T-helper 2 cell treated with Interferon-gamma antibody and Interleukin-4, amounts not matched to agents 5 μg/mL and 100 μg/mL, for 36 hours (primary cell): ENCODE data around the gene TDRD12.
A peak's percentile ranks its signal among the peaks of the same experiment; 100 is the strongest.

Experiments
- DNase-seq: peaks from one replicate; pipeline ENCODE4 v3.0.0; 2021; ENCODE audit warnings: low spot score
- H3K27ac Mint-ChIP-seq: one replicate; pipeline ENCODE4 v1.8.0; 2021; ENCODE audit warnings: mild to moderate bottlenecking, mixed read lengths
- H3K27me3 Mint-ChIP-seq: one replicate; pipeline ENCODE4 v1.8.0; 2021; ENCODE audit warnings: low read depth, mixed read lengths
- H3K36me3 Mint-ChIP-seq: one replicate; pipeline ENCODE4 v1.8.0; 2021; ENCODE audit warnings: low read depth, mixed read lengths
- H3K4me1 Mint-ChIP-seq: one replicate; pipeline ENCODE4 v1.8.0; 2021; ENCODE audit warnings: low read depth, mixed read lengths
- H3K4me3 Mint-ChIP-seq: one replicate; pipeline ENCODE4 v1.8.0; 2022; ENCODE audit warnings: mild to moderate bottlenecking, moderate library complexity, mixed read lengths
- H3K9me3 Mint-ChIP-seq: one replicate; pipeline ENCODE4 v1.8.0; 2021; ENCODE audit warnings: mixed read lengths

TDRD12 gene

GRCh38 chr19:32719611-32720059 is at the start of gene TDRD12:
TSS of gene TDRD12 (plus strand) at chr19:32719767. CDS start at chr19:32720073, 306 bp downstream.
- Mint-ChIP-seq H3K36me3 (peaks cover 8% of the 10 kb centered on the region), H3K4me1 (no peaks in the 10 kb centered on the region), H3K4me3 (no peak within 1 kb of the TSS), H3K9me3 (no peaks in the 10 kb centered on the region), H3K27me3 (no peaks in the 10 kb centered on the region), H3K27ac (no peak within 1 kb of the TSS)
- no peak for DNase-seq

- Mint-ChIP-seq H3K36me3 (peaks cover 13% of the 10 kb centered on the region), H3K9me3 (no peaks in the 10 kb centered on the region), H3K4me3 (no peak overlapping the region), H3K4me1 (peaks cover 28% of the 10 kb centered on the region), H3K27me3 (peaks cover 4% of the 10 kb centered on the region), H3K27ac (no peak overlapping the region)
- no peak for DNase-seq
Observed at GRCh38 chr19:32671883-32672593, 47.5 kb upstream of the TDRD12 start.

- H3K36me3 Mint-ChIP-seq = peaks cover 13% of the 10 kb centered on the region
- H3K9me3 Mint-ChIP-seq = no peaks in the 10 kb centered on the region
- no peak for DNase-seq
- peaks cover 12% of the 10 kb centered on the region for H3K27me3 Mint-ChIP-seq
- peaks cover 33% of the 10 kb centered on the region for H3K4me1 Mint-ChIP-seq
- peak overlapping the region; percentile 48 for H3K4me3 Mint-ChIP-seq
- H3K27ac Mint-ChIP-seq = no peak overlapping the region
Observed at GRCh38 chr19:32672841-32673240, 46.7 kb upstream of the TDRD12 start.

GRCh38 chr19:32673573-32673972 is 46.0 kb upstream of the TDRD12 start:
- Mint-ChIP-seq H3K27ac (no peak overlapping the region), H3K9me3 (no peaks in the 10 kb centered on the region), H3K36me3 (peaks cover 13% of the 10 kb centered on the region), H3K27me3 (peaks cover 17% of the 10 kb centered on the region), H3K4me1 (peaks cover 33% of the 10 kb centered on the region), H3K4me3 (peak overlapping the region; percentile 97)
- DNase-seq = no peak

GRCh38 chr19:32674153-32674930 is 45.2 kb upstream of the TDRD12 start:
- Mint-ChIP-seq H3K4me3 (peak overlapping the region; percentile 97), H3K4me1 (peaks cover 31% of the 10 kb centered on the region), H3K27me3 (peaks cover 17% of the 10 kb centered on the region), H3K36me3 (peaks cover 13% of the 10 kb centered on the region), H3K9me3 (no peaks in the 10 kb centered on the region), H3K27ac (peak overlapping the region; percentile 92)
- no peak for DNase-seq

- peaks cover 9% of the 10 kb centered on the region for H3K36me3 Mint-ChIP-seq
- peak within 1 kb of the TSS; percentile 92 for H3K27ac Mint-ChIP-seq
- peaks cover 20% of the 10 kb centered on the region for H3K27me3 Mint-ChIP-seq
- no peaks in the 10 kb centered on the region for H3K9me3 Mint-ChIP-seq
- peak within 1 kb of the TSS; percentile 97 for H3K4me3 Mint-ChIP-seq
- peak; percentile 98 for DNase-seq
- peaks cover 26% of the 10 kb centered on the region for H3K4me1 Mint-ChIP-seq
Observed at GRCh38 chr19:32674931-32675719, 44.4 kb upstream of the TDRD12 start, which contains the start of gene ANKRD27. TSS of gene ANKRD27 (minus strand) at chr19:32675180. CDS start at chr19:32659015, 16,165 bp downstream.

- H3K4me3 Mint-ChIP-seq = peak within 1 kb of the TSS; percentile 83
- DNase-seq = peak; percentile 58
- peaks cover 7% of the 10 kb centered on the region for H3K36me3 Mint-ChIP-seq
- no peaks in the 10 kb centered on the region for H3K9me3 Mint-ChIP-seq
- H3K4me1 Mint-ChIP-seq = peaks cover 24% of the 10 kb centered on the region
- peak within 1 kb of the TSS; percentile 71 for H3K27ac Mint-ChIP-seq
- H3K27me3 Mint-ChIP-seq = peaks cover 22% of the 10 kb centered on the region
Observed at GRCh38 chr19:32675720-32676185, 43.8 kb upstream of the TDRD12 start, which contains the start of gene RGS9BP. TSS of gene RGS9BP (plus strand) at chr19:32675848. CDS start at chr19:32676264, 416 bp downstream.

- Mint-ChIP-seq H3K27me3 (peaks cover 28% of the 10 kb centered on the region), H3K4me3 (peak overlapping the region; percentile 83), H3K4me1 (peaks cover 24% of the 10 kb centered on the region), H3K9me3 (no peaks in the 10 kb centered on the region), H3K36me3 (peaks cover 7% of the 10 kb centered on the region), H3K27ac (no peak overlapping the region)
- DNase-seq = peak; percentile 24
Observed at GRCh38 chr19:32676186-32676894, 43.2 kb upstream of the TDRD12 start.

- H3K27me3 Mint-ChIP-seq = peaks cover 28% of the 10 kb centered on the region
- H3K4me1 Mint-ChIP-seq = peaks cover 21% of the 10 kb centered on the region
- DNase-seq = no peak
- peak overlapping the region; percentile 48 for H3K4me3 Mint-ChIP-seq
- no peak overlapping the region for H3K27ac Mint-ChIP-seq
- peaks cover 4% of the 10 kb centered on the region for H3K36me3 Mint-ChIP-seq
- no peaks in the 10 kb centered on the region for H3K9me3 Mint-ChIP-seq
Observed at GRCh38 chr19:32676895-32677359, 42.6 kb upstream of the TDRD12 start.

GRCh38 chr19:32677657-32678056 is 41.9 kb upstream of the TDRD12 start:
- peaks cover 31% of the 10 kb centered on the region for H3K27me3 Mint-ChIP-seq
- no peak for DNase-seq
- H3K4me3 Mint-ChIP-seq = peak overlapping the region; percentile 48

GRCh38 chr19:32680986-32681385 is 38.6 kb upstream of the TDRD12 start:
- H3K9me3 Mint-ChIP-seq = no peaks in the 10 kb centered on the region
- peaks cover 29% of the 10 kb centered on the region for H3K27me3 Mint-ChIP-seq
- H3K4me3 Mint-ChIP-seq = no peak overlapping the region
- DNase-seq = no peak
- peaks cover 6% of the 10 kb centered on the region for H3K4me1 Mint-ChIP-seq
- H3K27ac Mint-ChIP-seq = no peak overlapping the region
- no peaks in the 10 kb centered on the region for H3K36me3 Mint-ChIP-seq

More at GRCh38 chr19:32677657-32678056, 41.9 kb upstream of the TDRD12 start:
- H3K9me3 Mint-ChIP-seq = no peaks in the 10 kb centered on the region
- H3K36me3 Mint-ChIP-seq = peaks cover 4% of the 10 kb centered on the region
- peaks cover 16% of the 10 kb centered on the region for H3K4me1 Mint-ChIP-seq
- H3K27ac Mint-ChIP-seq = peak overlapping the region; percentile 45

GRCh38 chr19:32682317-32682716 is 37.2 kb upstream of the TDRD12 start:
- H3K4me1 Mint-ChIP-seq = peaks cover 2% of the 10 kb centered on the region
- H3K36me3 Mint-ChIP-seq = no peaks in the 10 kb centered on the region
- H3K4me3 Mint-ChIP-seq = no peak overlapping the region
- DNase-seq = no peak
- H3K27me3 Mint-ChIP-seq = peaks cover 23% of the 10 kb centered on the region
- no peaks in the 10 kb centered on the region for H3K9me3 Mint-ChIP-seq
- H3K27ac Mint-ChIP-seq = no peak overlapping the region
